CD4-positive, alpha-beta T cell (primary cell): ENCODE measurements around the gene TRMT61A. TPM values are rescaled to one million over a fixed set of nuclear protein-coding genes. Genes with fewer than 3 reads are reported as not detected.

ENCODE experiments used
- ATAC-seq: fragments of 200-7000 bp; cut with Tn5 transposase; one replicate; pipeline ENCODE4 v1.10.0; 2022; ENCODE audit warnings: mild to moderate bottlenecking; ENCODE audit not compliant: poor library complexity
- CTCF ChIA-PET: fragments of 350-600 bp; sonication (Branson Sonifier 250); formaldehyde crosslinking; loops from one replicate; lab custom pipeline; 2021; ENCODE audit warnings: antibody characterized with exemption, inconsistent platforms; lab: Charles Lee
- POLR2A ChIA-PET: fragments of 350-600 bp; sonication (Branson Sonifier 250); formaldehyde crosslinking; loops from one replicate; lab custom pipeline; 2021; ENCODE audit warnings: antibody characterized with exemption, inconsistent platforms; lab: Charles Lee
- DNase-seq, 14 experiments: peaks; one replicate each; pipeline ENCODE4 v3.0.0-alpha.2; 2013 to 2020; ENCODE audit warnings: mixed read lengths in 2 of 14
- H3K27ac ChIP-seq, 2 donors: one replicate each; pipeline versions ENCODE4 v1.5.1 to v1.7.0; 2013; ENCODE audit warnings: low read length in 2 of 2, low read depth in 1 of 2, mild to moderate bottlenecking in 1 of 2
- H3K27me3 ChIP-seq, 2 experiments: 1 replicate in 1 of 2; 2 replicates in 1 of 2; pipeline versions ENCODE4 v1.6.1 to v1.7.0; 2013; ENCODE audit warnings: low read length in 2 of 2, control low read depth in 1 of 2, mild to moderate bottlenecking in 1 of 2, moderate library complexity in 1 of 2; ENCODE audit not compliant: insufficient read depth in 2 of 2, control insufficient read depth in 1 of 2
- H3K36me3 ChIP-seq: one replicate; pipeline ENCODE4 v1.6.1; 2013; ENCODE audit warnings: low read length, control low read depth; ENCODE audit not compliant: insufficient read depth
- H3K4me1 ChIP-seq: one replicate; pipeline ENCODE4 v1.6.1; 2013; ENCODE audit warnings: low read length, control low read depth; ENCODE audit not compliant: insufficient read depth
- H3K4me3 ChIP-seq: one replicate; pipeline ENCODE4 v1.5.1; 2013; ENCODE audit warnings: mild to moderate bottlenecking, low read length, moderate library complexity
- H3K9me3 ChIP-seq, 2 experiments: 1 replicate in 1 of 2; 2 replicates in 1 of 2; pipeline versions ENCODE4 v1.6.1 to v1.7.0; 2013; ENCODE audit warnings: low read length in 2 of 2, mild to moderate bottlenecking in 2 of 2, control low read depth in 1 of 2, moderate library complexity in 1 of 2; ENCODE audit not compliant: control insufficient read depth in 1 of 2, insufficient read depth in 1 of 2
- H3K27ac Mint-ChIP-seq: one replicate; pipeline ENCODE4 v1.8.0; 2020; ENCODE audit warnings: mixed read lengths
- H3K27me3 Mint-ChIP-seq: one replicate; pipeline ENCODE4 v1.8.0; 2021; ENCODE audit warnings: mixed read lengths
- H3K36me3 Mint-ChIP-seq: one replicate; pipeline ENCODE4 v1.8.0; 2021; ENCODE audit warnings: low read depth, mixed read lengths
- H3K4me1 Mint-ChIP-seq: one replicate; pipeline ENCODE4 v1.8.0; 2021; ENCODE audit warnings: low read depth, mixed read lengths
- H3K4me3 Mint-ChIP-seq: one replicate; pipeline ENCODE4 v1.8.0; 2020; ENCODE audit warnings: mild to moderate bottlenecking, mixed read lengths
- H3K9me3 Mint-ChIP-seq: one replicate; pipeline ENCODE4 v1.8.0; 2020; ENCODE audit warnings: mixed read lengths
- intact Hi-C, 2 experiments: fragments of 100-400 bp; cut with DNase I in 1 of 2; cut with micrococcal nuclease in 1 of 2; formaldehyde crosslinking; loops; one replicate each; pipeline versions ENCODE4 v1.15.1 to v1.9.0; 2023 to 2025; cut with DNase I, micrococcal nuclease
- total RNA-seq, 174 experiments: library from RNA in 2 of 174; stranded (reverse) in 2 of 174; gene quantifications; one replicate each; pipeline ENCODE4 v1.2.3 and lab custom pipeline; 2021 to 2026
- TF ChIP-seq, protein P1 (sequence below): fragments of 200-600 bp; IDR thresholded peaks from one replicate; pipeline ENCODE4 v1.8.0; 2022; ENCODE audit warnings: antibody characterized with exemption, mild to moderate bottlenecking

TRMT61A gene
- total RNA-seq, 2 experiments from 2014 or later: 9.2 to 9.8 TPM

DNA sequence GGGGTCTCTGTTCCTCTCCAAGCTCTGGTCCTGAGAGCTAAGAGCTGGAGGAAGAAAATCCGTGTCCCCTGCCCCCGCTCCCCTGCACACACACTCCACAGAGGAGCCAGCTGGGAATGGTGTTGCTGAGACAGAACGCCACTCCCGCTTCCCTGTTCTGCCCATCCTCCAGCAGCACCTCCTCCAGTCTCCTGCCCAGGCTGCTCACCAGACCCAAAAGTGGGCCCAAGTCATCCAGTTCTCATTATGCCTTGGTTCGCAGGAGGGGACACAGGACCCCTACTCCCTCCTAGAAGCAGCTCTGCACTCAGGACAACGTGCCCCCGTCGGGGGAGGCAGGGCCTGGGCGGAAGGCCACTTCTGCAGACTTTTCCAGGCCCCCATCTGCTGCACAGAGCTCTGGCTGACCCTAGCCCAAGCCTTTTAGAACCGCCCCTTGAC, 830 bp upstream of the TRMT61A start:
- peak overlapping the region in 1 of 2 donors; percentile 77 for H3K27ac ChIP-seq
- no peak for ATAC-seq
- Mint-ChIP-seq H3K4me3 (peak overlapping the region; percentile 95), H3K27ac (peak overlapping the region; percentile 92), H3K9me3 (no peaks in the 10 kb centered on the region), H3K27me3 (peaks cover 9% of the 10 kb centered on the region), H3K4me1 (peaks cover 36% of the 10 kb centered on the region), H3K36me3 (peaks cover 8% of the 10 kb centered on the region)
- peak overlapping the region; percentile 93 for H3K4me3 ChIP-seq
- ChIA-PET CTCF (interaction anchor here (1.2 to 1.4 kb wide), 2 partner anchors 8 to 10 kb away, joined by 3 read pairs; no protein-coding TSS in a partner anchor), POLR2A (interaction anchor here (0.7 to 2.5 kb wide), 4 partner anchors 9 to 34 kb away, joined by 3 to 17 read pairs (median 6); partner anchors contain the start of genes BAG5 and COA8)
- intact Hi-C loops: loop anchor here (2.0 to 5.0 kb wide), 3 partner anchors 34 to 143 kb away; partner anchors contain the start of genes BAG5 (in 1 of the 2), COA8 (in 1 of the 2), KLC1 (in 1 of the 2) and MARK3 (in 1 of the 2)
- peaks cover 47% of the 10 kb centered on the region for H3K4me1 ChIP-seq
- peaks cover 4% of the 10 kb centered on the region for H3K36me3 ChIP-seq
- TF ChIP-seq, protein P1, sequence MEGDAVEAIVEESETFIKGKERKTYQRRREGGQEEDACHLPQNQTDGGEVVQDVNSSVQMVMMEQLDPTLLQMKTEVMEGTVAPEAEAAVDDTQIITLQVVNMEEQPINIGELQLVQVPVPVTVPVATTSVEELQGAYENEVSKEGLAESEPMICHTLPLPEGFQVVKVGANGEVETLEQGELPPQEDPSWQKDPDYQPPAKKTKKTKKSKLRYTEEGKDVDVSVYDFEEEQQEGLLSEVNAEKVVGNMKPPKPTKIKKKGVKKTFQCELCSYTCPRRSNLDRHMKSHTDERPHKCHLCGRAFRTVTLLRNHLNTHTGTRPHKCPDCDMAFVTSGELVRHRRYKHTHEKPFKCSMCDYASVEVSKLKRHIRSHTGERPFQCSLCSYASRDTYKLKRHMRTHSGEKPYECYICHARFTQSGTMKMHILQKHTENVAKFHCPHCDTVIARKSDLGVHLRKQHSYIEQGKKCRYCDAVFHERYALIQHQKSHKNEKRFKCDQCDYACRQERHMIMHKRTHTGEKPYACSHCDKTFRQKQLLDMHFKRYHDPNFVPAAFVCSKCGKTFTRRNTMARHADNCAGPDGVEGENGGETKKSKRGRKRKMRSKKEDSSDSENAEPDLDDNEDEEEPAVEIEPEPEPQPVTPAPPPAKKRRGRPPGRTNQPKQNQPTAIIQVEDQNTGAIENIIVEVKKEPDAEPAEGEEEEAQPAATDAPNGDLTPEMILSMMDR: no peak
- no peak for DNase-seq
- H3K27me3 ChIP-seq: peaks cover 3 to 5% of the 10 kb centered on the region in 2 experiments
- peaks cover 0 to 8% of the 10 kb centered on the region in 2 experiments for H3K9me3 ChIP-seq

DNA sequence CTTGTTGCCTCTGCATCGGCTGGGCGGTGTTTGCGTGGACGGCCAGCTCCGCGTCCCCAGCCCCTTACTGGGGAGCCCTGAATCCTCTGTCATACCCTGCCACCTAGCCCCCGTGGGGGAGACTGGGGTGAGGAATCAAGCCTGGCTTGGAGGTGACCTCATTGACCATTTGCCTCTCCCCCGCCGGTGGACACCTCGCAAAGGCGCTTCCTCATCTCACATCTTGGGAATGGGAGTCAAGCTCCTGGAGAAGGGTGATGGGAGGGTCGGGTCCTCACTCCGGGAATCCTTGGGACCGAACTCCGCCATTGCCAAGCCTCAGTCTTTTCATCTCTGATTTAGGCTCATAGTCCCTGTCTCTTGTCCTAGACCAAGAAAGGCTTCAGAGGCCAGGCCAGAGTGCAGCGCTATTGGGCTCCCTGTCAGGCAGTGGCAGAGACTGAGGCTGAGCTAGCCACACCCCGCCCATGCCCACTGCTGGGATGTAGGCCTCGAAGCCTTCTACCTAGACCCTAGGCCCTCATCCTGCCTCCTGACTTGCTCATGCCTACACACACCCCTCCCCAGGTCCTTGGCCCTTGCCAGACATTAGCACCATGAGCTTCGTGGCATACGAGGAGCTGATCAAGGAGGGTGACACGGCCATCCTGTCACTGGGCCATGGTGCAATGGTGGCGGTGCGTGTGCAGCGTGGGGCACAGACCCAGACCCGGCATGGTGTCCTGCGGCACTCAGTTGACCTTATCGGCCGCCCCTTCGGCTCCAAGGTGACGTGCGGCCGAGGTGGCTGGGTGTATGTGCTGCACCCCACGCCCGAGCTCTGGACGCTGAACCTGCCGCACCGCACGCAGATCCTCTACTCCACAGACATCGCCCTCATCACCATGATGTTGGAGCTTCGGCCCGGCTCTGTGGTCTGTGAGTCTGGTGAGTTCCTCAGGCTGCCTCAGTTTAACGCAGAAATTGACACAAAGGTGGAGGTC, 678 bp downstream of the TRMT61A start:
- peaks cover 45% of the 10 kb centered on the region for H3K4me1 ChIP-seq
- CTCF ChIA-PET: interaction anchor here (1.8 kb wide), 1 partner anchor 11 kb away, joined by 7 read pairs; no protein-coding TSS in a partner anchor
- Mint-ChIP-seq H3K36me3 (peaks cover 8% of the 10 kb centered on the region), H3K27me3 (no peaks in the 10 kb centered on the region), H3K9me3 (no peaks in the 10 kb centered on the region), H3K4me1 (peaks cover 36% of the 10 kb centered on the region), H3K4me3 (peak overlapping the region; percentile 96), H3K27ac (peak overlapping the region; percentile 92)
- POLR2A ChIA-PET: interaction anchor here (1.4 to 2.5 kb wide), 4 partner anchors 8 to 32 kb away, joined by 3 to 17 read pairs (median 6); partner anchors contain the start of genes BAG5 and COA8
- peak overlapping the region; percentile 93 for H3K4me3 ChIP-seq
- DNase-seq (no peak), ATAC-seq (no peak)
- intact Hi-C loops: loop anchor here (1.0 to 5.0 kb wide), 4 partner anchors 33 to 145 kb away; partner anchors contain the start of genes BAG5 (in 2 of the 2), COA8 (in 2 of the 2), KLC1 (in 1 of the 2) and MARK3 (in 1 of the 2)
- peaks cover 14% of the 10 kb centered on the region for H3K36me3 ChIP-seq
- peak overlapping the region; percentile 44 to 61 for H3K27ac ChIP-seq
- no peaks in the 10 kb centered on the region for H3K9me3 ChIP-seq
- H3K27me3 ChIP-seq: no peaks in the 10 kb centered on the region
- TF ChIP-seq, protein P1: no peak

DNA sequence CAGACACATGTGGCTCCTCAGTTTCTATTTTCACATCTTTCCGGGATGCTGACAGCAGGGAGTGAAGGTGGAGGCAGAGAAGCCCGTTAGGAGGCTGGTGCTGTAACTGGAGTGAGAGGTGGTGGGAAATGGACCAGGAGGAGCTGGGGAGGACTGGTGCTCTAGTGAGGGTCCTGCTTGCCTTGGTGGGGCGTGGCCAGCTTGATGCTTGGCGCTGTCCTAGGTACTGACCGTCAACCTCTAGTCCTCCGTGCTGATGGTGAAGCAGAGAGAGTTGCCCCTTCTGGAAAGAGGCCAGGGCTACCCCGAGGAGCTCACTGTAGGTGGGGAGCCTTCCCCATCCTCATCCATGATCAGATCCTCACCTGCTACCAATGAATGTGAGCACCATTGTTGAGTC, 1.4 kb downstream of the TRMT61A start:
- POLR2A ChIA-PET: interaction anchor here (1.4 to 2.5 kb wide), 3 partner anchors 9 to 31 kb away, joined by 3 to 17 read pairs (median 4); partner anchors contain the start of genes BAG5 and COA8
- DNase-seq: peak in 4 of 14 experiments; percentile 21 to 58 (median 38)
- no peak for ATAC-seq

More for the DNA sequence above, 1.4 kb downstream of the TRMT61A start:
- Mint-ChIP-seq H3K4me3 (peak overlapping the region; percentile 96), H3K27ac (peak overlapping the region; percentile 92), H3K36me3 (peaks cover 8% of the 10 kb centered on the region), H3K9me3 (no peaks in the 10 kb centered on the region), H3K4me1 (peaks cover 36% of the 10 kb centered on the region), H3K27me3 (no peaks in the 10 kb centered on the region)
- TF ChIP-seq, protein P1: no peak
- intact Hi-C loops: no loop called here
- Histone ChIP-seq H3K36me3 (peaks cover 19% of the 10 kb centered on the region), H3K4me3 (no peak overlapping the region), H3K27ac (no peak overlapping the region), H3K4me1 (peaks cover 45% of the 10 kb centered on the region), H3K9me3 (no peaks in the 10 kb centered on the region), H3K27me3 (no peaks in the 10 kb centered on the region)
- CTCF ChIA-PET: interaction anchor here (1.8 kb wide), 1 partner anchor 12 kb away, joined by 7 read pairs; no protein-coding TSS in a partner anchor
